Measurements from ENCODE around the gene BUD13. TPM values are rescaled to one million over a fixed set of nuclear protein-coding genes. Genes with fewer than 3 reads are reported as not detected.

Gene BUD13
- total and polyA plus RNA-seq, 2 of the 13 experiments (the other 11 are each of a cell fraction or from before 2014, with no cell fraction given): 13.3 to 25.9 TPM

DNA sequence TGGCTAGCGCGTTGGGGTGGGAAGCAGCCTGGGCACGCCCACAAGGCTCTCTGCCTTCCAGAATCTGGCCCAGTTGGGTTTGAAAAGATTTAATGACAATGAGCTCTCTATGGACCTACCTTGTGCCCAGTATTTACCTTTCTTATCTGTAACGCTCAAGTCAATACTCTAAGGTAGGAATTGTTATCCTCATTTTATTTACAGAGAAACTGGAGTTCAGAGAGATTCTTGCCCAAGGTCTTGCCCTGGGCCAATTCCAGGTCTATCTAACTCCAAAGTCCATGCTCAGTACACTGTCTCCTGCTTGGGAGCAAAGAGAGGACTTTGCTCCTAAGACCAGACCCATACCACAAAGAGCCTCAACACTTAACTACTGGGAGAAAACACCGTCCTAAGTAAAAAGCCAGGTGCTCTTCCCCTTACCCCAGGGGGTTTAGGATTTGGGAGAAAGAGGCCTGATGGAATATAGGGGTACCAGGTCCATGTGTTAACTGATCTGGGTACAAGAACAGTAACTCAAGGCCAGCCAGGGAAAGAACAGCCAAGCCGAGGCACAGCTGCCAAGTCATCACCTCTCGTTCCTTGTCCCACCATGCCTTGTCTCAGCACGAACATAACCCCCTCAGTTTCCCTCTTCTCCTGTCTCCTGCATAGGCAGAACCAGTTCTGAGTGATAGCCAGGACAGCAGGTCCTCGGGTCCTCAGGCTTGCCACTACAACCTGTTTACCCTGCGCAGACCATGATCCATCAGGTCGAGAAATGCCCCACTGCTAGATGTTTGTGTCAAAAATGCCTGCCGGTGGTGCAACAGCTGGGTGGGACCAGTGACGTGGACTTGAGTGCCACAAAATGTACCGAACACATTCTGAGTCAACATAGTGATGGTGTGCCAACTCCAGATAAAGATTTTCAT lies 35.7 kb upstream of the BUD13 start (continued):
- TF ChIP-seq ZNF792 (CRISPR knock-in tag; IDR thresholded peaks at IDR 0.05) (no peak), POLR2AphosphoS2 (IDR thresholded peaks at IDR 0.05; ENCODE audit: low read depth, low read length) (no peak), NR2F1 (CRISPR knock-in tag; IDR thresholded peaks at IDR 0.05) (peak; percentile 97 to 99), MXD4 (CRISPR knock-in tag; IDR thresholded peaks at IDR 0.05) (no peak), ATM (IDR thresholded peaks at IDR 0.05; ENCODE audit: borderline replicate concordance) (no peak), EZH2 (conservative IDR thresholded peaks at IDR 0.05; ENCODE audit: low read depth, low read length) (no peak), ZNF333 (CRISPR knock-in tag; IDR thresholded peaks at IDR 0.05; ENCODE audit: borderline replicate concordance) (no peak), FLYWCH1 (CRISPR knock-in tag; IDR thresholded peaks at IDR 0.05) (no peak), NRL (CRISPR knock-in tag; IDR thresholded peaks at IDR 0.05; ENCODE audit: borderline replicate concordance) (no peak)
- TF ChIP-seq, protein P1, sequence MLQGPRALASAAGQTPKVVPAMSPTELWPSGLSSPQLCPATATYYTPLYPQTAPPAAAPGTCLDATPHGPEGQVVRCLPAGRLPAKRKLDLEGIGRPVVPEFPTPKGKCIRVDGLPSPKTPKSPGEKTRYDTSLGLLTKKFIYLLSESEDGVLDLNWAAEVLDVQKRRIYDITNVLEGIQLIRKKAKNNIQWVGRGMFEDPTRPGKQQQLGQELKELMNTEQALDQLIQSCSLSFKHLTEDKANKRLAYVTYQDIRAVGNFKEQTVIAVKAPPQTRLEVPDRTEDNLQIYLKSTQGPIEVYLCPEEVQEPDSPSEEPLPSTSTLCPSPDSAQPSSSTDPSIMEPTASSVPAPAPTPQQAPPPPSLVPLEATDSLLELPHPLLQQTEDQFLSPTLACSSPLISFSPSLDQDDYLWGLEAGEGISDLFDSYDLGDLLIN (CRISPR knock-in tag; IDR thresholded peaks at IDR 0.05; ENCODE audit: borderline replicate concordance): no peak
- TF ChIP-seq, protein P2, sequence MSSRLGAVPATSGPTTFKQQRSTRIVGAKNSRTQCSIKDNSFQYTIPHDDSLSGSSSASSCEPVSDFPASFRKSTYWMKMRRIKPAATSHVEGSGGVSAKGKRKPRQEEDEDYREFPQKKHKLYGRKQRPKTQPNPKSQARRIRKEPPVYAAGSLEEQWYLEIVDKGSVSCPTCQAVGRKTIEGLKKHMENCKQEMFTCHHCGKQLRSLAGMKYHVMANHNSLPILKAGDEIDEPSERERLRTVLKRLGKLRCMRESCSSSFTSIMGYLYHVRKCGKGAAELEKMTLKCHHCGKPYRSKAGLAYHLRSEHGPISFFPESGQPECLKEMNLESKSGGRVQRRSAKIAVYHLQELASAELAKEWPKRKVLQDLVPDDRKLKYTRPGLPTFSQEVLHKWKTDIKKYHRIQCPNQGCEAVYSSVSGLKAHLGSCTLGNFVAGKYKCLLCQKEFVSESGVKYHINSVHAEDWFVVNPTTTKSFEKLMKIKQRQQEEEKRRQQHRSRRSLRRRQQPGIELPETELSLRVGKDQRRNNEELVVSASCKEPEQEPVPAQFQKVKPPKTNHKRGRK (CRISPR knock-in tag; IDR thresholded peaks at IDR 0.05): no peak
- TF ChIP-seq, protein P3, sequence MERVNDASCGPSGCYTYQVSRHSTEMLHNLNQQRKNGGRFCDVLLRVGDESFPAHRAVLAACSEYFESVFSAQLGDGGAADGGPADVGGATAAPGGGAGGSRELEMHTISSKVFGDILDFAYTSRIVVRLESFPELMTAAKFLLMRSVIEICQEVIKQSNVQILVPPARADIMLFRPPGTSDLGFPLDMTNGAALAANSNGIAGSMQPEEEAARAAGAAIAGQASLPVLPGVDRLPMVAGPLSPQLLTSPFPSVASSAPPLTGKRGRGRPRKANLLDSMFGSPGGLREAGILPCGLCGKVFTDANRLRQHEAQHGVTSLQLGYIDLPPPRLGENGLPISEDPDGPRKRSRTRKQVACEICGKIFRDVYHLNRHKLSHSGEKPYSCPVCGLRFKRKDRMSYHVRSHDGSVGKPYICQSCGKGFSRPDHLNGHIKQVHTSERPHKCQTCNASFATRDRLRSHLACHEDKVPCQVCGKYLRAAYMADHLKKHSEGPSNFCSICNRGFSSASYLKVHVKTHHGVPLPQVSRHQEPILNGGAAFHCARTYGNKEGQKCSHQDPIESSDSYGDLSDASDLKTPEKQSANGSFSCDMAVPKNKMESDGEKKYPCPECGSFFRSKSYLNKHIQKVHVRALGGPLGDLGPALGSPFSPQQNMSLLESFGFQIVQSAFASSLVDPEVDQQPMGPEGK (CRISPR knock-in tag; IDR thresholded peaks at IDR 0.05): peak; percentile 87
- TF ChIP-seq, protein P4, sequence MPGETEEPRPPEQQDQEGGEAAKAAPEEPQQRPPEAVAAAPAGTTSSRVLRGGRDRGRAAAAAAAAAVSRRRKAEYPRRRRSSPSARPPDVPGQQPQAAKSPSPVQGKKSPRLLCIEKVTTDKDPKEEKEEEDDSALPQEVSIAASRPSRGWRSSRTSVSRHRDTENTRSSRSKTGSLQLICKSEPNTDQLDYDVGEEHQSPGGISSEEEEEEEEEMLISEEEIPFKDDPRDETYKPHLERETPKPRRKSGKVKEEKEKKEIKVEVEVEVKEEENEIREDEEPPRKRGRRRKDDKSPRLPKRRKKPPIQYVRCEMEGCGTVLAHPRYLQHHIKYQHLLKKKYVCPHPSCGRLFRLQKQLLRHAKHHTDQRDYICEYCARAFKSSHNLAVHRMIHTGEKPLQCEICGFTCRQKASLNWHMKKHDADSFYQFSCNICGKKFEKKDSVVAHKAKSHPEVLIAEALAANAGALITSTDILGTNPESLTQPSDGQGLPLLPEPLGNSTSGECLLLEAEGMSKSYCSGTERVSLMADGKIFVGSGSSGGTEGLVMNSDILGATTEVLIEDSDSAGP (CRISPR knock-in tag; IDR thresholded peaks at IDR 0.05; ENCODE audit: borderline replicate concordance): peak; percentile 48; the same call in 1 of the 2 replicates
- TF ChIP-seq, protein P5, sequence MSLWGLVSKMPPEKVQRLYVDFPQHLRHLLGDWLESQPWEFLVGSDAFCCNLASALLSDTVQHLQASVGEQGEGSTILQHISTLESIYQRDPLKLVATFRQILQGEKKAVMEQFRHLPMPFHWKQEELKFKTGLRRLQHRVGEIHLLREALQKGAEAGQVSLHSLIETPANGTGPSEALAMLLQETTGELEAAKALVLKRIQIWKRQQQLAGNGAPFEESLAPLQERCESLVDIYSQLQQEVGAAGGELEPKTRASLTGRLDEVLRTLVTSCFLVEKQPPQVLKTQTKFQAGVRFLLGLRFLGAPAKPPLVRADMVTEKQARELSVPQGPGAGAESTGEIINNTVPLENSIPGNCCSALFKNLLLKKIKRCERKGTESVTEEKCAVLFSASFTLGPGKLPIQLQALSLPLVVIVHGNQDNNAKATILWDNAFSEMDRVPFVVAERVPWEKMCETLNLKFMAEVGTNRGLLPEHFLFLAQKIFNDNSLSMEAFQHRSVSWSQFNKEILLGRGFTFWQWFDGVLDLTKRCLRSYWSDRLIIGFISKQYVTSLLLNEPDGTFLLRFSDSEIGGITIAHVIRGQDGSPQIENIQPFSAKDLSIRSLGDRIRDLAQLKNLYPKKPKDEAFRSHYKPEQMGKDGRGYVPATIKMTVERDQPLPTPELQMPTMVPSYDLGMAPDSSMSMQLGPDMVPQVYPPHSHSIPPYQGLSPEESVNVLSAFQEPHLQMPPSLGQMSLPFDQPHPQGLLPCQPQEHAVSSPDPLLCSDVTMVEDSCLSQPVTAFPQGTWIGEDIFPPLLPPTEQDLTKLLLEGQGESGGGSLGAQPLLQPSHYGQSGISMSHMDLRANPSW (CRISPR knock-in tag; IDR thresholded peaks at IDR 0.05; ENCODE audit: borderline replicate concordance): peak; percentile 91; the same call in 1 of the 2 replicates

Data from HepG2 (cell line).